Esophagus muscularis mucosa (tissue), 4 donors: Measurements from ENCODE around the gene TTL. TPM values are rescaled to one million over a fixed set of nuclear protein-coding genes. Genes with fewer than 3 reads are reported as not detected.

Source experiments
- DNase-seq: peaks from one replicate; pipeline ENCODE4 v3.0.0-alpha.2; 2017; ENCODE audit errors: extremely low spot score
- H3K27ac ChIP-seq, 4 donors: fragments of 200-600 bp; sonication (generic); replicated peaks in 1 of 4; 1 replicate in 3 of 4; 2 replicates in 1 of 4; pipeline ENCODE4 v1.5.1; 2016 to 2019; ENCODE audit warnings: mild to moderate bottlenecking in 1 of 4
- H3K27me3 ChIP-seq, 4 donors: fragments of 200-600 bp; sonication (generic); one replicate each; pipeline versions ENCODE4 v1.5.1 to v1.6.0; 2016 to 2019
- H3K36me3 ChIP-seq, 4 donors: fragments of 200-600 bp; sonication (generic); one replicate each; pipeline ENCODE4 v1.5.1; 2016 to 2019
- H3K4me1 ChIP-seq, 4 donors: fragments of 200-600 bp; sonication (generic); one replicate each; pipeline ENCODE4 v1.5.1; 2016 to 2019
- H3K4me3 ChIP-seq, 4 donors: fragments of 200-600 bp; sonication (generic); 1 replicate in 2 of 4; 2 replicates in 2 of 4; pipeline ENCODE4 v1.5.1; 2016 to 2019; ENCODE audit warnings: mild to moderate bottlenecking in 4 of 4, moderate library complexity in 1 of 4
- H3K9me3 ChIP-seq, 4 donors: fragments of 200-600 bp; sonication (generic); 1 replicate in 3 of 4; 2 replicates in 1 of 4; pipeline ENCODE4 v1.5.1; 2016 to 2019
- EP300 ChIP-seq: sonication (generic); formaldehyde crosslinking; IDR thresholded peaks from one replicate; pipeline ENCODE4 v1.6.1; 2017; ENCODE audit warnings: antibody characterized with exemption
- POLR2A ChIP-seq: fragments of 450-650 bp; IDR thresholded peaks from one replicate; pipeline ENCODE4 v1.6.1; 2017; ENCODE audit warnings: antibody characterized with exemption, moderate library complexity, mild to moderate bottlenecking, low read depth
- POLR2AphosphoS5 ChIP-seq, 2 donors: sonication (generic); formaldehyde crosslinking; IDR thresholded peaks; one replicate each; pipeline ENCODE4 v1.6.1; 2017; ENCODE audit warnings: antibody characterized with exemption in 2 of 2
- WGBS: methylation state at CpG from one replicate; pipeline ENCODE4 v1.1.5; 2018; 5-methylcytosine and 5-hydroxymethylcytosine counted together
- intact Hi-C: fragments of 100-400 bp; cut with DNase I; formaldehyde crosslinking; loops from one replicate; pipeline ENCODE4 v1.15.1; 2023
- total RNA-seq, 4 donors: library from RNA; depleted of rRNA; stranded (reverse); fragments of >200 nt; gene quantifications; one replicate each; pipeline versions ENCODE4 v1.1.0 to v1.2.1, GENCODE V29; 2016
- TF ChIP-seq, protein P1 (sequence below), 3 experiments: fragments of 200-600 bp in 2 of 3; fragments of 450-650 bp in 1 of 3; sonication (generic) in 2 of 3; IDR thresholded peaks; one replicate each; pipeline ENCODE4 v1.5.1; 2017 to 2019; ENCODE audit warnings: antibody characterized with exemption in 3 of 3, mild to moderate bottlenecking in 2 of 3, moderate library complexity in 1 of 3

The TTL gene
- total RNA-seq, 4 donors from 2014 or later = 25.8 to 29.2 (median 27.3) TPM

DNA sequence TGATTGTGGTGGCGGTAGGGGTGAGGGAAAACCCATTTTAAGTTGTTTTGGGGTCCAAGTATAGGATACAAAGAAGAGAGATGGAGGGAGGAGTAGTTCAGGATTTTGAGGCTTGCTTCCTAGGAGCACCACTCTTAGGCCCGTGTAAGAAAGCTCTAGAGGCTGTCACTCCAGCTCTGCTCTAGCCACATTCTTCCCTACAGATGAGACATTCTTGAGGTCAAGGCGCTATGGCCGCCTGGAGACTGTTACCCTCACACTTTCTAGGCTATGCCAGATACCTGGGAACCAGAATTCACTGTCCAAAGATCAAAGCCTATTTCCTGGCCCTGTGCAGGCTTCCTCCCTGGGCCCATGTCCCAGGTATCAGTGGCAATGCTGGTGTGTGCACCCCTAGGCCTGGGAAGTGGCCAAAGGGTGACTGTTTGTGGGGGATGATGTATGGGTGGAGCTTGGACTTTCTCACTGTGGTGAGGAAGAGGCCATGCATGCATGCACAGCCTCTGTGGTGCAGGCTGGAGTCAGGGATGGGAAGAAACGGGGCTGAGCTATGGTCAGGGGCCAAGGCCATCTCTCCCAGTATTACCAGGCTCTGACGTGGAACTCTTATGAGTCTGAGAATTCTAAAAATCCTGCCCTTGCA is 7.0 kb upstream of the TTL start:
- Histone ChIP-seq H3K4me1 (no peaks in the 10 kb centered on the region), H3K36me3 (no peaks in the 10 kb centered on the region), H3K27me3 (no peaks in the 10 kb centered on the region), H3K4me3 (no peak overlapping the region), H3K9me3 (no peaks in the 10 kb centered on the region), H3K27ac (no peak overlapping the region)
- intact Hi-C loops = no loop called here
- 77% methylated on average over 4 of the region's 6 CpGs for WGBS
- peak; percentile 57 for DNase-seq
- no peak for TF ChIP-seq EP300
- TF ChIP-seq, protein P1, sequence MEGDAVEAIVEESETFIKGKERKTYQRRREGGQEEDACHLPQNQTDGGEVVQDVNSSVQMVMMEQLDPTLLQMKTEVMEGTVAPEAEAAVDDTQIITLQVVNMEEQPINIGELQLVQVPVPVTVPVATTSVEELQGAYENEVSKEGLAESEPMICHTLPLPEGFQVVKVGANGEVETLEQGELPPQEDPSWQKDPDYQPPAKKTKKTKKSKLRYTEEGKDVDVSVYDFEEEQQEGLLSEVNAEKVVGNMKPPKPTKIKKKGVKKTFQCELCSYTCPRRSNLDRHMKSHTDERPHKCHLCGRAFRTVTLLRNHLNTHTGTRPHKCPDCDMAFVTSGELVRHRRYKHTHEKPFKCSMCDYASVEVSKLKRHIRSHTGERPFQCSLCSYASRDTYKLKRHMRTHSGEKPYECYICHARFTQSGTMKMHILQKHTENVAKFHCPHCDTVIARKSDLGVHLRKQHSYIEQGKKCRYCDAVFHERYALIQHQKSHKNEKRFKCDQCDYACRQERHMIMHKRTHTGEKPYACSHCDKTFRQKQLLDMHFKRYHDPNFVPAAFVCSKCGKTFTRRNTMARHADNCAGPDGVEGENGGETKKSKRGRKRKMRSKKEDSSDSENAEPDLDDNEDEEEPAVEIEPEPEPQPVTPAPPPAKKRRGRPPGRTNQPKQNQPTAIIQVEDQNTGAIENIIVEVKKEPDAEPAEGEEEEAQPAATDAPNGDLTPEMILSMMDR (IDR thresholded peaks at IDR 0.05) = no peak
- TF ChIP-seq POLR2AphosphoS5 (IDR thresholded peaks at IDR 0.05) = no peak
- no peak for TF ChIP-seq POLR2A

DNA sequence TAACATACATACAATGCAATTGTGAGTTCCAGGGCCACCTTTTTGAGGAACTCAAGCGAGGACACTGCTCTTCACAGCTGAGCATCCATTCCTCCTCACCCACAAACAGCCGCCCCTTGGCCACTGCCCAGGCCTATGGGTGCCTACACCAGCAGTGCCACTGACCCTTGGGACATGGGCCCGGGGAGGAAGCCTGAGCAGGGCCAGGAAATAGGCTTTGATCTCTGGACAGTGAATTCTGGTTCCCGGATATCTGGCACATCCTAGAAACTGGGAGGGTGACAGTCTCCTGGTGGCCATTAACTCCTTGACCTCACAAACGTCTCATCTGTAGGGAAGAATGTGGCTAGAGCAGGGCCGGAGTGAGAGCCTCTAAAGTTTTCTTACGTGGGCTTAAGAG is 5.5 kb upstream of the TTL start:
- H3K9me3 ChIP-seq = no peaks in the 10 kb centered on the region
- TF ChIP-seq POLR2AphosphoS5 (IDR thresholded peaks at IDR 0.05) (no peak), EP300 (no peak), POLR2A (no peak)
- TF ChIP-seq, protein P1 (IDR thresholded peaks at IDR 0.05) = no peak
- DNase-seq = peak; percentile 75

DNA sequence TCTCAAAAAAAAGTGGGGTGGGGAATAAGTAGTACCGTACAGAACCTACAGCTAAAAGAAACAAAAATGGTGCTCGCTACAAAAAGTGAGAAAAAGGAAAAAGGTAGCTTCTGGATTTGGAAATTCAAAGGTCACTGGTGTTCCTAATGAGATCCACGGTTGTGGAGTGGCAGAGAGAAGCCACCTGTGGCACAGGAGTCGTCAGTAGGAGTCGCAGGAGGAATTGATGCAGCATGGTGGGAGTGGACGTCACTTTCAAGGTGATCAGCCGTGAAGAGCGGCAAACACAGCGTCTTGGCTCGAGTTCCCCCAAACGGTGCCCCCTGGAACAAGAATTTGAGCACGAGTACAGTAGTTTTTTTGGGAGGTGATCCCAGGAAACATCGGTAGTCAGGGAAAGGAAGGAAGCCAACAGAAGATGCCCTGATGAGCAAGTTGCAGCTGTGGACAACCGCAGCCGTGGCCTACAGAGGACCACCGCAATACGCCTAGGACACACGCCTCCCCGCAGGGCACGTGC is 1.4 kb upstream of the TTL start:
- H3K9me3 ChIP-seq = no peaks in the 10 kb centered on the region
- H3K36me3 ChIP-seq = no peaks in the 10 kb centered on the region
- TF ChIP-seq EP300 (no peak), POLR2AphosphoS5 (IDR thresholded peaks at IDR 0.05) (no peak), POLR2A (no peak)
- TF ChIP-seq, protein P1 (IDR thresholded peaks at IDR 0.05) = no peak
- peak overlapping the region; percentile 80 to 94 (median 86) for H3K4me3 ChIP-seq
- no peak for DNase-seq
- peaks cover 18 to 30% (median 28%) of the 10 kb centered on the region in 4 donors for H3K4me1 ChIP-seq
- 26% methylated on average over 17 of the region's 20 CpGs for WGBS
- intact Hi-C loops = loop anchor here (2.0 to 5.0 kb wide), 3 partner anchors 62 to 247 kb away; partner anchors contain the start of gene POLR1B
- H3K27ac ChIP-seq = peak overlapping the region; percentile 86 to 91 (median 88)
- peaks cover 0 to 3% (median 0%) of the 10 kb centered on the region in 4 donors for H3K27me3 ChIP-seq

More for the DNA sequence above, 5.5 kb upstream of the TTL start:
- Histone ChIP-seq H3K4me3 (no peak overlapping the region), H3K27ac (no peak overlapping the region), H3K4me1 (peaks cover 6 to 9% (median 7%) of the 10 kb centered on the region in 4 donors), H3K36me3 (no peaks in the 10 kb centered on the region), H3K27me3 (peaks cover 0 to 3% (median 0%) of the 10 kb centered on the region in 4 donors)
- intact Hi-C loops = no loop called here
- 69% methylated on average over 7 of the region's 7 CpGs for WGBS

DNA sequence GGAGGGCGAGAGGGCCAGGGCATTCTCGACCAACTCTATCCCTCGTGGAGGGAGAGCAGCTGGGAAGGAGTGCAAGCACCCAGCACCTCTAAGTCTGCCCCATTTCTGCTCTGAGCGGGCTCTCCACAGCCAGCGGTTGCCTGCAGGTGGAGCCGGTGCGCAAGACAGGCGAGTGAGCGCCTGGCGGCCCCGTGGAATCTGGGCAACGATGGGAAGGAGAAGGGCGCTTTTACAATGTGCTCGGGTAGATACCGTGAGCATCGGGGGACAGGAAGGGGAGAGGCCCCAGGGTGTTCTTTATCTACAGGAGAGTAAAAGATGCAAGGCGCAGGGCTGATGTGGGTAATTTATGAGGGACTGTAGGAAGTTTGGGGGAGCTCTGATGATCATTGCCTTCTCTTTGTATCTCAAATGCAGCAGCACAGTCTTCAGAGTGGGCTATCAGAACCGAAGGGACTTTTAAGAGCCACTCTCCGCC is 867 bp upstream of the TTL start:
- intact Hi-C loops = loop anchor here (2.0 to 5.0 kb wide), 3 partner anchors 61 to 246 kb away; partner anchors contain the start of gene POLR1B

More for the DNA sequence above, 867 bp upstream of the TTL start:
- peak; percentile 96 for DNase-seq
- peaks cover 0 to 4% (median under 1%) of the 10 kb centered on the region in 4 donors for H3K36me3 ChIP-seq
- peaks cover 0 to 3% (median 0%) of the 10 kb centered on the region in 4 donors for H3K27me3 ChIP-seq
- peaks cover 18 to 30% (median 28%) of the 10 kb centered on the region in 4 donors for H3K4me1 ChIP-seq
- under 1% methylated on average over 19 of the region's 19 CpGs for WGBS
- TF ChIP-seq POLR2A (no peak), POLR2AphosphoS5 (IDR thresholded peaks at IDR 0.05) (peak in 1 of 2 donors; percentile 58)
- TF ChIP-seq, protein P1 (IDR thresholded peaks at IDR 0.05) = peak; percentile 69 to 90 (median 83)
- H3K4me3 ChIP-seq = peak overlapping the region; percentile 80 to 94 (median 86)
- H3K9me3 ChIP-seq = no peaks in the 10 kb centered on the region
- H3K27ac ChIP-seq = peak overlapping the region; percentile 86 to 91 (median 88)
